A549 (cell line): Measurements from ENCODE around the gene SPTSSA. TPM values are rescaled to one million over a fixed set of nuclear protein-coding genes. Genes with fewer than 3 reads are reported as not detected.
"Not testable (repeated sequence)": the region's sequence is repeated elsewhere in the genome, so short reads cannot be mapped to it uniquely, and the experiment has no call there.

ENCODE experiments used
- ATAC-seq, 2 experiments: fragments of 200-7000 bp in 1 of 2; fragments of >200 bp in 1 of 2; cut with Nextera tagmentation in 1 of 2; cut with Tn5 transposase in 1 of 2; 3 replicates each; pipeline versions ENCODE4 v1.8.0 to v1.9.1; 2018 to 2020; ENCODE audit warnings: mild to moderate bottlenecking in 1 of 2, moderate library complexity in 1 of 2
- CTCF ChIA-PET: fragments of 300-600 bp; sonication (Branson Sonifier 250); formaldehyde crosslinking; extraction: SDS; loops from one replicate; lab custom pipeline; 2021; ENCODE audit warnings: antibody characterized with exemption, inconsistent platforms; lab: Yijun Ruan, JAX
- POLR2A ChIA-PET: fragments of 350-600 bp; formaldehyde crosslinking; extraction: SDS; loops from one replicate; lab custom pipeline; 2021; ENCODE audit warnings: antibody characterized with exemption, inconsistent platforms; lab: Yijun Ruan, JAX
- DNase-seq, 2 experiments: peaks; one replicate each; pipeline versions ENCODE4 v3.0.0 to v3.0.0-alpha.2; 2011 to 2016; ENCODE audit warnings: low read depth in 1 of 2, low spot score in 1 of 2
- FAIRE-seq: peaks from 2 replicates; lab custom pipeline; 2011; peaks lifted over from hg19 to GRCh38; lab: Jason Lieb, UNC
- H3K27ac ChIP-seq, 2 experiments: fragments of >200 bp; sonication (Bioruptor Twin); formaldehyde crosslinking; 3 replicates each; pipeline ENCODE4 v1.5.1; 2016 to 2017
- H3K4me1 ChIP-seq: fragments of >200 bp; sonication (Bioruptor Twin); formaldehyde crosslinking; 3 replicates; pipeline ENCODE4 v1.6.1; 2016
- H3K4me2 ChIP-seq: fragments of >200 bp; sonication (Bioruptor Twin); formaldehyde crosslinking; 3 replicates; pipeline ENCODE4 v1.6.1; 2016
- H3K4me3 ChIP-seq: fragments of >200 bp; sonication (Bioruptor Twin); formaldehyde crosslinking; 3 replicates; pipeline ENCODE4 v1.5.1; 2016
- H3K9me3 ChIP-seq: fragments of >200 bp; sonication (Bioruptor Twin); formaldehyde crosslinking; 3 replicates; pipeline ENCODE4 v1.6.1; 2016
- EHF ChIP-seq: fragments of 250-450 bp; sonication (Bioruptor Pico); IDR thresholded peaks from 2 replicates; pipeline ENCODE4 v1.5.0; 2020; ENCODE audit warnings: mild to moderate bottlenecking
- HEYL ChIP-seq: fragments of 250-450 bp; sonication (Bioruptor Pico); IDR thresholded peaks from 2 replicates; pipeline ENCODE4 v1.8.0; 2021; ENCODE audit warnings: mild to moderate bottlenecking, moderate library complexity
- HOXB13 ChIP-seq: fragments of 250-450 bp; sonication (Bioruptor Pico); IDR thresholded peaks from 2 replicates; pipeline ENCODE4 v1.5.0; 2020; ENCODE audit warnings: low read depth, mild to moderate bottlenecking, moderate library complexity
- JUNB ChIP-seq: fragments of >200 bp; sonication (Bioruptor Twin); formaldehyde crosslinking; IDR thresholded peaks from 2 replicates; pipeline ENCODE4 v1.6.1; 2016
- MAFK ChIP-seq: fragments of 450-650 bp; IDR thresholded peaks from 2 replicates; pipeline ENCODE4 v1.6.1; 2014; ENCODE audit not compliant: partially characterized antibody
- MAX ChIP-seq: IDR thresholded peaks from 2 replicates; pipeline ENCODE4 v1.6.1; 2012
- POLR2A ChIP-seq: IDR thresholded peaks from 2 replicates; pipeline ENCODE4 v1.6.1; 2012; ENCODE audit warnings: mild to moderate bottlenecking, low read length
- RAD21 ChIP-seq, 2 experiments: fragments of >200 bp in 1 of 2; sonication (Bioruptor Twin) in 1 of 2; formaldehyde crosslinking in 1 of 2; IDR thresholded peaks in 1 of 2; conservative IDR thresholded peaks in 1 of 2; 2 replicates in 1 of 2; 3 replicates in 1 of 2; pipeline ENCODE4 v1.6.1; 2012 to 2018; ENCODE audit warnings: inconsistent platforms in 1 of 2
- RCOR1 ChIP-seq: fragments of 150-350 bp; IDR thresholded peaks from 2 replicates; pipeline ENCODE4 v1.6.1; 2014; ENCODE audit warnings: antibody characterized with exemption, low read length, low read depth
- SREBF2 ChIP-seq: fragments of 450-650 bp; IDR thresholded peaks from 2 replicates; pipeline ENCODE4 v1.6.1; 2014; ENCODE audit warnings: mild to moderate bottlenecking, moderate library complexity
- WGBS: methylation state at CpG from one replicate; pipeline ENCODE4 v1.1.6; 2017; ENCODE audit errors: missing lambda C conversion rate; 5-methylcytosine and 5-hydroxymethylcytosine counted together
- polyA plus RNA-seq, 4 experiments: library from polyadenylated mRNA; depleted of rRNA in 3 of 4; stranded (reverse); fragments of >200 nt; fragmentation: RNase III in 1 of 4; extraction: RNeasy Plus Mini Kit Qiagen cat#74134 plus additional on column Dnase treatment in 1 of 4; gene quantifications; 2 replicates in 3 of 4; 3 replicates in 1 of 4; pipeline ENCODE4 v1.2.3, GENCODE V29; 2011 to 2017
- TF ChIP-seq, protein P1 (sequence below): fragments of 450-650 bp; IDR thresholded peaks from 2 replicates; pipeline ENCODE4 v1.6.1; 2014; ENCODE audit warnings: antibody characterized with exemption
- TF ChIP-seq, protein P2 (sequence below): fragments of 150-350 bp; IDR thresholded peaks from 2 replicates; pipeline ENCODE4 v1.6.1; 2014; ENCODE audit warnings: low read depth, mild to moderate bottlenecking, low read length
- TF ChIP-seq, protein P3 (sequence below): fragments of >200 bp; sonication (Bioruptor Twin); formaldehyde crosslinking; IDR thresholded peaks from 2 replicates; pipeline ENCODE4 v1.6.1; 2016

SPTSSA gene
- polyA plus RNA-seq, 2 of the 4 experiments (the other 2 are of a cell fraction), result 68.0 to 105 TPM

GRCh38 chr14:34507884-34508283 is 45.8 kb upstream of the SPTSSA start:
- Histone ChIP-seq H3K4me1 (no peaks in the 10 kb centered on the region; the same call in 2 of the 3 replicates), H3K27ac (no peak overlapping the region), H3K9me3 (no peaks in the 10 kb centered on the region), H3K4me3 (no peak overlapping the region), H3K4me2 (no peak overlapping the region)
- DNase-seq (no peak), FAIRE-seq (no peak), ATAC-seq (no peak)
- ChIA-PET POLR2A (interaction anchor here (0.6 kb wide), 1 partner anchor 394 kb away, joined by 7 read pairs; no protein-coding TSS in a partner anchor), CTCF (interaction anchor here (0.6 to 1.7 kb wide), 2 partner anchors 9 kb away, joined by 3 to 5 read pairs; no protein-coding TSS in a partner anchor)
- 91% methylated on average over 11 of the region's 11 CpGs for WGBS
- TF ChIP-seq HEYL (CRISPR knock-in tag) (no peak), EHF (CRISPR knock-in tag) (no peak), RCOR1 (no peak), HOXB13 (no peak), JUNB (no peak), MAFK (no peak), SREBF2 (no peak), RAD21 (conservative IDR thresholded peaks at IDR 0.05 in 1 of 2, IDR thresholded peaks at IDR 0.05 in 1 of 2) (no peak), MAX (no peak), POLR2A (no peak)
- TF ChIP-seq, protein P1, sequence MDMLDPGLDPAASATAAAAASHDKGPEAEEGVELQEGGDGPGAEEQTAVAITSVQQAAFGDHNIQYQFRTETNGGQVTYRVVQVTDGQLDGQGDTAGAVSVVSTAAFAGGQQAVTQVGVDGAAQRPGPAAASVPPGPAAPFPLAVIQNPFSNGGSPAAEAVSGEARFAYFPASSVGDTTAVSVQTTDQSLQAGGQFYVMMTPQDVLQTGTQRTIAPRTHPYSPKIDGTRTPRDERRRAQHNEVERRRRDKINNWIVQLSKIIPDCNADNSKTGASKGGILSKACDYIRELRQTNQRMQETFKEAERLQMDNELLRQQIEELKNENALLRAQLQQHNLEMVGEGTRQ, result no peak
- TF ChIP-seq, protein P2, sequence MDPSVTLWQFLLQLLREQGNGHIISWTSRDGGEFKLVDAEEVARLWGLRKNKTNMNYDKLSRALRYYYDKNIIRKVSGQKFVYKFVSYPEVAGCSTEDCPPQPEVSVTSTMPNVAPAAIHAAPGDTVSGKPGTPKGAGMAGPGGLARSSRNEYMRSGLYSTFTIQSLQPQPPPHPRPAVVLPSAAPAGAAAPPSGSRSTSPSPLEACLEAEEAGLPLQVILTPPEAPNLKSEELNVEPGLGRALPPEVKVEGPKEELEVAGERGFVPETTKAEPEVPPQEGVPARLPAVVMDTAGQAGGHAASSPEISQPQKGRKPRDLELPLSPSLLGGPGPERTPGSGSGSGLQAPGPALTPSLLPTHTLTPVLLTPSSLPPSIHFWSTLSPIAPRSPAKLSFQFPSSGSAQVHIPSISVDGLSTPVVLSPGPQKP, result no peak

DNA sequence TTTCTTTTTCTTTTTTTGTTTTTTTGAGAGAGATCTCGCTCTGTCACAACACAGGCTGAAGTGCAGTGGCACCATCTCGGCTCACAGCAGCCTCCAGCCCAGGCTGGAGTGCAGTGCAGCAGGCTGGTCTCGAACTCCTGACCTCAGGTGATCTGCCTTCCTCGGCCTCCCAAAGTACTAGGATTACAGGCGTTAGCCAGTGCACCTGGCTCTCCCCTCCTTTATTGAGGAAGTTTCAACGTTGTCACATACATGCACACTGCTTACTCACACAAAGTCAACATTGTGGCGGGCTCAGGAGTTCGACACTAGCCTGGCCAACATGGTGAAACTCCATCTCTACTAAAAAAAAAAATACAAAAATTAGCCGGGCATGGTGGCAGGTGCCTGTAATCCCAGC is 45.4 kb upstream of the SPTSSA start:
- Histone ChIP-seq H3K4me2 (no peak overlapping the region), H3K9me3 (no peaks in the 10 kb centered on the region), H3K27ac (no peak overlapping the region), H3K4me1 (peaks cover 2% of the 10 kb centered on the region), H3K4me3 (no peak overlapping the region)
- ChIA-PET POLR2A (interaction anchor here (0.6 to 0.7 kb wide), 2 partner anchors 394 to 652 kb away, joined by 7 to 9 read pairs; no protein-coding TSS in a partner anchor), CTCF (interaction anchor here (0.6 to 1.7 kb wide), 2 partner anchors 9 kb away, joined by 3 to 5 read pairs; no protein-coding TSS in a partner anchor)
- FAIRE-seq (no peak), DNase-seq (no peak), ATAC-seq (no peak)
- TF ChIP-seq SREBF2 (no peak), MAFK (no peak)
- TF ChIP-seq, protein P3, sequence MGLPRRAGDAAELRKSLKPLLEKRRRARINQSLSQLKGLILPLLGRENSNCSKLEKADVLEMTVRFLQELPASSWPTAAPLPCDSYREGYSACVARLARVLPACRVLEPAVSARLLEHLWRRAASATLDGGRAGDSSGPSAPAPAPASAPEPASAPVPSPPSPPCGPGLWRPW, result no peak
- 52% methylated on average over 9 of the region's 9 CpGs for WGBS

DNA sequence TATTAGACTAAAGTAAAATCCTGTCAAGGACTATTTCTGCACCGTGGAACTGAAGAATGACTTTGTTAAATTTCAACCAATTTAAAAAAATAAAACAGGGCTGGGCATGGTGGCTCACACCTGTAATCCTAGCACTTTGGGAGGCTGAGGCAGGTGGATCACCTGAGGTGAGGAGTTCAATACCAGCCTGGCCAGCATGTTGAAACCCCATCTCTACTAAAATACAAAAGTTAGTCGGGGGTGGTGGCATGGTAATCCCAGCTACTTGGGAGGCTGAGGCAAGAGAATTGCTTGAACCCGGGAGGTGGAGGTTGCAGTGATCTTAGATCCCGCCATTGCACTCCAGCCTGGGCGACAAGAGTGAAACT is 43.1 kb upstream of the SPTSSA start:
- CTCF ChIA-PET, result not testable (repeated sequence)

GRCh38 chr14:34504027-34504426 is 42.0 kb upstream of the SPTSSA start:
- H3K4me1 ChIP-seq, result peaks cover 14% of the 10 kb centered on the region
- H3K4me3 ChIP-seq, H3K27ac ChIP-seq, ATAC-seq, H3K9me3 ChIP-seq, DNase-seq, POLR2A ChIA-PET, FAIRE-seq, H3K4me2 ChIP-seq: not testable (repeated sequence)
- 66% methylated on average over 9 of the region's 9 CpGs for WGBS
- CTCF ChIA-PET, result interaction anchor here (4.0 kb wide), 1 partner anchor 172 kb away, joined by 28 read pairs; no protein-coding TSS in a partner anchor

More for the DNA sequence above, 43.1 kb upstream of the SPTSSA start:
- 85% methylated on average over 5 of the region's 5 CpGs for WGBS
- H3K9me3 ChIP-seq, POLR2A ChIA-PET, ATAC-seq, H3K4me3 ChIP-seq, H3K4me2 ChIP-seq, H3K27ac ChIP-seq, FAIRE-seq, DNase-seq: not testable (repeated sequence)
- peaks cover 13% of the 10 kb centered on the region for H3K4me1 ChIP-seq
